GM12874 (cell line): Measurements from ENCODE around the gene PTK6.

Experiments
- CTCF ChIP-seq: IDR thresholded peaks from 2 replicates; pipeline ENCODE4 v1.5.1; 2011; ENCODE audit warnings: low read depth, mild to moderate bottlenecking, control low read depth, low read length, moderate library complexity; ENCODE audit not compliant: insufficient read depth

PTK6 gene

GRCh38 chr20:63546256-63546955 lies 9.2 kb upstream of the PTK6 start:
- TF ChIP-seq CTCF: no peak

GRCh38 chr20:63545814-63546213 lies 8.6 kb upstream of the PTK6 start:
- no peak for TF ChIP-seq CTCF

- no peak for TF ChIP-seq CTCF
These were observed 7.9 kb upstream of the PTK6 start for GRCh38 chr20:63544958-63545516.

GRCh38 chr20:63544241-63544957 lies 7.2 kb upstream of the PTK6 start:
- no peak for TF ChIP-seq CTCF

GRCh38 chr20:63543733-63544132 lies 6.6 kb upstream of the PTK6 start:
- no peak for TF ChIP-seq CTCF

- no peak for TF ChIP-seq CTCF
These were observed 6.0 kb upstream of the PTK6 start for GRCh38 chr20:63543131-63543530.

GRCh38 chr20:63542696-63543095 lies 5.5 kb upstream of the PTK6 start:
- no peak for TF ChIP-seq CTCF
